GM19452 (cell line): ENCODE data around the gene CTNNA1.
"Not testable (repeated sequence)": the region's sequence is repeated elsewhere in the genome, so short reads cannot be mapped to it uniquely, and the experiment has no call there.

ENCODE experiments used
- ATAC-seq: cut with Tn5 transposase; IDR thresholded peaks from one replicate; pipeline ENCODE4 v1.9.1; 2021; ENCODE audit not compliant: unreplicated experiment

CTNNA1 gene

DNA sequence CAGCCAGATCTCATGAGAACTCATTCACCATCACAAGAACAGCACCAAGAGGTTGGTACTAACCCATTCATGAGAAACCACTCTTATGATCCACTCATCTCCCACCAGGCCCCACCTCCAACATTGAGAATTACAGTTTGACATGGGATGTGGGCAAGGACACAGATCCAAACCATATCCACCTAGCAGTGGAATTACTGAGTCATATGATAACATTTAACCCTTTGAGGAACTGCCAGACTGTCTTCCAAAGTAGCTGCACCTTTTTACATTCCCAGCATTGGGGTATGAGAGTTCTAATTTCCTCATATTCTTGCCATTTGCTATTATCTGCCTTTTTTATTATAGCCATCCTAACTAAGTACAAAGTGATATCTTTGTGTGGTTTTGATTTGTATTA is 51.9 kb downstream of the CTNNA1 start:
- no peak for ATAC-seq

DNA sequence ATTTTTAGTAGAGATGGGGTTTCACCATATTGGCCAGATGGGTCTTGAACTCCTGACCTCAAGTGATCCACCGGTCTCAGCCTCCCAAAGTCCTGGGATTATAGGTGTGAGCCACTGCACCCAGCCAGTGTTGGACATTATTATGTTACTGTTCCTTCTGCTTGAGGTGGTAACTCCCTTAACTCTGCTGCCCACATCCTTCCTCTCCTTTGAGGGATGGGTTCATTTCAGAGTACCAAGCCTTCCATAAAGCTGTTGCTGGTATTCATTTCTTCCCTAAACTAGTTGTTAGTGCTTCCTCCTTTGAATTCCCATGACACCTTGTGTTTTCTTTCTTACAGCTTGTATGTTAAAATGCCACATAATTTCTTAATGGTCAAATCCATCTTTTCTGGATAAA is 54.0 kb downstream of the CTNNA1 start:
- no peak for ATAC-seq

DNA sequence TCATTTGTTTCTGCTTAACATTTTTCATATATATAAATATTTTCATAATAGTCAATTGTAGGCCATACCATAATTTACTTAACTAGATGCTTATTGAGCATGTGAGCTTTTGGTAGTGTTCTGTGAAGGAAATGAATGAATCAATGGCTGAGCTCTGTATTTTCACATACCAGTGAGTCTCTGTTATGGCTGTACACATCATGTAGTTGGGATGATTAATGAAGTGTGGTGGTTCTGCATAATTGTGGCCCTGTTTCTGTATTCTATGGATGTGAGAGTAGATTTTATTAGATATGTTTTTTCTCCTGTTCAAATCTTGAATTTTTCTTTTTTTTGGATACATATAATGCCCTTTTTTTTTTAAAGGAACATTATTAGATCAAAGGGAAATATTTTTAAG is 56.2 kb downstream of the CTNNA1 start:
- ATAC-seq = no peak

DNA sequence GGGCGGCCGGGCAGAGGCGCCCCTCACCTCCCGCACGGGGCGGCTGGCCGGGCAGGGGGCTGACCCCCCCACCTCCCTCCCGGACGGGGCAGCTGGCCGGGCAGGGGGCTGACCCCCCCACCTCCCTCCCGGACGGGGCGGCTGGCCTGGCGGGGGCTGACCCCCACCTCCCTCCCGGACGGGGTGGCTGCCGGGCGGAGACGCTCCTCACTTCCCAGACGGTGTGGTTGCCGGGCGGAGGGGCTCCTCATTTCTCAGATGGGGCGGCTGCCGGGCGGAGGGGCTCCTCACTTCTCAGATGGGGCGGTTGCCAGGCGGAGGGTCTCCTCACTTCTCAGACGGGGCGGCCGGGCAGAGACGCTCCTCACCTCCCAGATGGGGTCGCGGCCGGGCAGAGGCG is 57.6 kb downstream of the CTNNA1 start:
- not testable (repeated sequence) for ATAC-seq

DNA sequence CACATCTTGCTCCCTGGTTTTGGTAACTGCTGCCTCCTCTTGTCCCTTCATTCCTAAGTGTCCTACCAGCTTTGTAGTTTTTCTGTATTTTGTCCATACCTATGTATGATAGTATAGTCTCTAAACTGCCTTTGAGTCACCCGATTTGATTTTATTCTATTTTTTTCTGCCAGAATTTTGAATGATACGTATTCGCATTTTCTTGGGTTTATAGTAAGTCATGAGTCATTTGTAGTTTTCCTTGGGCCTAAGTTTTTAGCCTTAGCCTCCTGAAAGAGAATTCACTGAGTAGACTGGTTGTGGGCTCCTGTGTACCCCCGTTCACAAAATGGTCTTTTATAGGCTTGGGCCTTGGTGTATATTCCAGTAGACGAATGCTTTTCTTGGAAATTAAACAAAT is 62.3 kb downstream of the CTNNA1 start:
- no peak for ATAC-seq

DNA sequence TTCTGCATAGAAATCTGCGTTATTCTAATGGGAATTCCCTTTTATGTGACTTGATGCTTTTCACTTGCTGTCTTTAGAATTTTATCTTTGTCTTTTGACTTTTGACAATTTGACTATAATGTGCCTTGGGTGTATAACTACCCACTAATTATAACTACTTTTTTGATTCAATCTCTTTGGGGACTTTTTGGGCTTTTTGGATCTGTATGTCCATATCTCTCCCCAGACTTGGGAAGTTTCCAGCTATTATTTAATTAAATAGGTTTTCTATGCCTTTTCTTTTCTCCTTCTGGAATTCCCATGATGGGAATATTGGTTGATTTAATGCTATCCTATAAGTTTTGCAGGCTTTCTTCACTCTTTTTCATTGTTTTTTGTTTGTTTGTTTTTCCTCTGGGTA is 64.0 kb downstream of the CTNNA1 start:
- ATAC-seq = no peak

DNA sequence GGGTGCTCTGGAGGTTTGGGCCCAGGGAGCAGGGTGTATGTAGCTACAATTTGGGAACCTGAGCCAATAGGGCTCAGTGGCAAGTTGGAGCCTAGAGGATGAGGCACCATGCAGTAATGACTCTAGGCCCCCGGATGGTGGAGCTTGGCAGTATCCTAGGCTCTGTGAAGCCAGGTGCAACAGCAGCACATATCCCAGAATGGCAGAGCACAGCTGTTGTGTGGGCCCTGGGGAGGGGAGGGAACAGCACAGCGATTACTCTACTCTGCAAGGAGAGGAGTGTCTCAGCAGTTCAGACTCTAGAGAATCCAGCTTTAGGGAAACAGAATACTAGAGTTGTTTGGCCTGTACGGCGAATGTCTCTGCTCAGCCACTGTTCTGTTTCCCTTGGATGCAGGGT is 65.9 kb downstream of the CTNNA1 start:
- ATAC-seq = no peak

DNA sequence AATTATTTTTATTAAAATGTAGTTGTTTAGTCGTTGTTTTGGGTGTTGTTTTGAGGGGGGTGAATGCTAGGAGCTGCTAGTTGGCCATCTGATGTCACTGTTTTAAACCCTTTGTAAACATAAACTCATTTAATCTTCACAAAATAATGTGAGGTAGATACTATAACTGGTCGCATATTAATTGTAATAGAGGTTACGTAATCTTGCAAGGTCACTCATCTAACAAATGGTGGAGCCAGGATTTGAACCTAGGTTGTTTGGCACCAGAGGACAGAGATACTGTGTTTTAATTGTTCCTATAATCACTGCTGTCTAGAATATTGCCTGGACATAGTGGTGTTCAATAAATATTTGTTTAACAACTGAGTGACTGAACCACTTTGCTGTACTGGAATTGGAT is 67.5 kb downstream of the CTNNA1 start:
- ATAC-seq = no peak

DNA sequence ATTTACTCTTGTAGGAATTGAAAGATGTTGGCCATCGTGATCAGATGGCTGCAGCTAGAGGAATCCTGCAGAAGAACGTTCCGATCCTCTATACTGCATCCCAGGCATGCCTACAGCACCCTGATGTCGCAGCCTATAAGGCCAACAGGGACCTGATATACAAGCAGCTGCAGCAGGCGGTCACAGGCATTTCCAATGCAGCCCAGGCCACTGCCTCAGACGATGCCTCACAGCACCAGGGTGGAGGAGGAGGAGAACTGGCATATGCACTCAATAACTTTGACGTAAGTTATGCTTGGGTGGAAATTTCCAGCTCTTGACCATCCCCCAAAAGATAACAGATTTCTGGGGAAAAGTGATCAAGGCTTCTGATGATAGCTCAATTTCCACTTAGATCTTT is 71.3 kb downstream of the CTNNA1 start:
- no peak for ATAC-seq

DNA sequence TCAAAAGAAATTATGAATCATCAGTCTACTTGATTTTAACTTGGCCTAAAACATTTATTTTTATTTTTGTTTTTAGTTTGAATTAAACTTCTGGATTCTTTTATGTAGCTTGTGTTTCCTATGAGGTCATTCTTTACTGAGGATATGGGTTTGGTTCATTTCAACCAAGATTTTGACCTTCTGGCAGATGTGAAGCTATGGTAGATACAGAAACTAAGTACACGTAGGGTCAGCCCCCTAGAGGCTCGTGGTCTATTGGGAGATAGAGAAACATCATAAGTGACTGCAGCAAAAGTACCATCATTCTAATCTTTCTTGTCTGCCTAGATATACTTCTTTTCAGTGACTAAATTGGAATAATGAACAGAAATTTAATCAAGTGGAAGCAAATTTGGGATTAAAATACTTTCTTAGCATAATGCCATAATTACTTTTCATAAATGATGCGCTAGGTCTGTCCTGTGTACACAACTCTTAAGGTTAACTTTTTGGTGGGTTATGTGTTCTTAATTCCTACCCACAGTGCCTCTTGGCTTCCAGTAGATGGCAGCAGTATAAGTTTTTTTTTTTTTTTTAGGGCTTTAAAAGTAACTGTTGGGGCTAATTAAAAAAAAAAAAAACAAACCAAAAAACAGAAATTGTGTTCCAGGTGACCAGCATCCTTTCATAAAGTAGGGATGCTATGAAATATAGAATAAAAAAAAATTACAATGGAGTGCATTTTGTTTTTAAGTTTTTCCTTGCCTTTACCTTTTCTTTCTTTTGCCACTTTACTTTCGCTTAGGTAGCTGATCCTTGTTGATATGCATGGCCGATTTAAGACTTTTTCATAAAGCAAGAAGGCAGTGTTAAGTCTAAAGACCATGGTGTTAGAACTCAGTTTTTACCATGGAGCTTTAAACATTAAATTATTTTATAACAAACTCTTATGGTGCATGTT is 72.0 kb downstream of the CTNNA1 start:
- ATAC-seq = no peak

DNA sequence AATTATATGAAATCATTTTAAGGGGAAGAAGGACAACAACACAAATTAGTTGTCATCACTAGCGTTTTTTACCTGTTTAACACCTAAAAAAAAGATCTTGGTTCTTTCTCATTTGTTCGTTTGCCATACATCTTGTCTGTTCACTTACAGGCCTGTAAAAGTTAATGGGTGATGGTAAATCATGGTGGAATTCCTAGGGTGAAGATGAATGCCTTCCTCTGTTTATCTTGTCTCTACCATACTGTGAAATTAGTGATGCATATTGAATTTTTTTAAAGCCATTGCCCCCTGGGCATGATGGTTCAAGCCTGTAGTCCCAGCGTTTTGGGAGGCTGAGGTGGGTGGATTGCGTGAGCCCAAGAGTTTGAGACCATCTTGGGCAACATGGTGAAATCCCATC is 75.3 kb downstream of the CTNNA1 start:
- ATAC-seq = no peak

DNA sequence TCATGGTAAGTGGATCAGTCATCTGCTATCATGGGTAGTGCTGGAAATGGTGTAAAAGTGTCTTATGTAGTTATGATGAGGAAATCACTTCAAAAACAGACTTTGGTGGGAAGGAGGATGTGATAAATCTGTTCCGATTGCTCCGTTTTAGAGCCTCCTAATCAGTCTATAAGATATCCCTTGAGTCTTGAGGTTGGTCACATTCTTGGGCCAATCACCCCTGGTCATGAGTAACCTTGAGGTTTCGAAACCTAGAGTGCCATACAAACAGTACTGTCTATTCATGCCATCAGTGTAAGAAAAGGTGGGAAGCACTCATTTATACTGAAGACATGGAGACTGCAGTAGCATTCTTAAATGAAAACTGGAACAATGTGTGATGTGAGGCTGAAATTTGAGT is 76.1 kb downstream of the CTNNA1 start:
- no peak for ATAC-seq

DNA sequence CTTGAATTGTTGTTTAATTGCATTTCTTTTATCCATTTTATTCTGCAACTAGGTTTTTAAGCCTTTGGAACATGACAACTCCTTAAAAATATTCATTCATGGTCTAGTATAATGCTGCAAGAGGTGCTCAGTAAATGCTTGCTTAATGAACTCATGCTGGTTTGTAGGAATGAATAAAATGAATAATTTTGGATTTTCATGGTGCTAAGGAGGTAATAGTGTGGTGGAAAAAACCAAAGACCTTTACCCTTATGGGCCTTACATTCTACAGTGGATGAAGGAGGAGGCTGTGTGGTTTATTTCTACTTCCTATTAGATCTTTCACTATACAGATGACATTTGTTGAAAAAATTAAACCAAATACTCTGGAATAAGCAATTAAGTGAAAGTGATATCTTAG is 78.5 kb downstream of the CTNNA1 start:
- ATAC-seq = no peak

DNA sequence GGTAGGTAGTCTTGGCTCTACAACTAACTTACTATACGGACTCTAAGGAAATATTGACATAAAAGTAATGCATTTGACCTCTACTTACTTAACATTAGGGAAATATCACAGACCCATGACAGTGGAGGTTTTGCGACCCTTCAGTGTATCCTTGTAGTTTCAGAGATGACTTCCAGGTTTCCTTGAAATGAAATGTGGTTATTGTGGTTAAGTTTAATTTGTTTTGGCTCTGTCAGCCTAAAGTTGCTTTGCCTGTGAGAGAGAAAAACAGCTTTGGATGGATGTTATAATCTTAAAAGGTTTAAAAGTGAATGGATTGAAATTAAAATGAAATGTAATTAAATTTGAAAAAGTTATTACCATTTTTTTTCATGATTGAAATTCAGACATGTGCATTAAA is 79.0 kb downstream of the CTNNA1 start:
- no peak for ATAC-seq

DNA sequence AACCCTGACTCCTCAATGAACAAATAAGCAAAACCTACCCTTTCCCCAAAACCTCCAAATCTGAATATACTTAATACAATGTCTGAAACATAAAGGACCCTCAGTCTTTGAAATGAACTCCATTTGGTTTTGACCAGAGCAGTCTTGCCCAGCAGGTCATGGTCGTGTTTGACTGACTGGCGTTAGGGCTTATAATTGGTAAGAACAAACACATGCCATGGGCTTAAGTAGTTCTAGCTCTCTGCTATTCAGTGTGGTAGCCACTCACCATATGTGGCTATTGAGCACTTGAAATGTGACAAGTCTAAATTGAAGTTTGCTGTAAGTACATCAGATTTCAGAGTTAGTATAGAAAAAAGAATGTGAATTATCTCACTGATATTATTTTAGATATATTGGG is 79.9 kb downstream of the CTNNA1 start:
- no peak for ATAC-seq

DNA sequence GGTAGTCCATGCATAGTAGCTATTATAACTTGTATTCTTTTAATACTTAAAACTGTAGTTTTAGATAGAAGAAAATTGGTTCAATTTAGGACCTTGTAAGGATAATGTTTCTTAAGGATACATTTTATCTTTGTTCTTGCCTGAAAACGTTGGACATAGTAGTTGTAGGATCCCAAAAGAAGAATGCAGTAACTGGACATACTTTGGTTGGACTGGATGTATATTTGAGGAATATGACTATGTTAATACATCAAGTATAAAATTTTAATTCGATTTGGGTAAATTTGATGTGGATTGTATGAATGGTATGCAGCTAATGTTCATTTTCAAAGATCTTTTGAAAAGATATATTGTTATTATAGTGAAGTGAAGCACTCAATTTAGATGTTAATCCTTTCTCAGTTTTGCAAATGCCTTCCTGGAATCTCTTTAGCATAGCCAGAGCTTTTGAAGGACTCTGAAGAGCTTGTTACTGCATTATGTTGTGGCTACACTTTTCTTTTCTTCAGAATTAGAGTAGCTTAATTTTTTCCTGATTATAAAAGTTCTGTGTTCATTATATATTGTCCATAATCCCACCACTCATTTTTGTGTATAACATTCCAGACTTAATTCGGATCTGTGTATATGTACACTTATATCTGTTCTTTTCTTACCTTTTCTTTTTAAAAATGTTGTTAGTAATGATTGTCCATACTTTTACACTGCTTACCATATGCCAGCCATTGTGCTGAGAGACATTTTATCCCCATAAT is 80.7 kb downstream of the CTNNA1 start:
- no peak for ATAC-seq

DNA sequence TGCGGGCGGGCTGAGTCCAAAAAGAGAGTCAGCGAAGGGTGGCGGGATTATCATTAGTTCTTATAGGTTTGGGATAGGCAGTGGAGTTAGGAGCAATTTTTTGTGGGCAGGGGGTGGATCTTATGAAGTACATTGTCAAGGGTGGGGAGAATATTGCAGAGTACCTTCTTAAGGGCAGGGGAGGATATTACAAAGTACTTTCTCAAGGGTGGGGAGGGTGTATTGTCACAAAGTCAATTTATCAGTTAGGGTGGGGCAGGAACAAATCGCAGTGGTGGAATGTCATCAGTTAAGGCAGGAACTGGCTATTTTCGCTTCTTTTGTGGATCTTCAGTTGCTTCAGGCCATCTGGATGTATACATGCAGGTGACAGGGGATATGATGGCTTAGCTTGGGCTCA is 81.6 kb downstream of the CTNNA1 start:
- not testable (repeated sequence) for ATAC-seq

DNA sequence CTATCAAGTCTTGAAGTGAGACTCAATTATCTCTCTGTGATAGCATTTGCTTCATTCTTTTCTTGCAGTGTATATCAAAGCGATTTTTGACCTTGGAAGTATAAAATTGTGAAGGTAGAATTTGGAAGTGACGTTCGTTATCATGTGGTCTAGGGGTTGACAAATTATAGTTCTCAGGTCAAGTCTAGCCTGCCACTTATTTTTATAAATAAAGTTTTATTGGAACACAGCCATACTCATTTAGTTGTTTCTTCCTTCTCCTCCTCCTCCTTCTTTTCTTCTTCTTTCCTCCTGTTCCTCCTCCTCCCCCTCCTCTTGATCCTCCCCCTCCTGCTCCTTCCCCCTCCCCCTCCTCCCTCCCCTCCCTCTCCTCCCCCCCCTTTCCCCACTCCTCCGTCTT is 83.9 kb downstream of the CTNNA1 start:
- ATAC-seq = no peak

DNA sequence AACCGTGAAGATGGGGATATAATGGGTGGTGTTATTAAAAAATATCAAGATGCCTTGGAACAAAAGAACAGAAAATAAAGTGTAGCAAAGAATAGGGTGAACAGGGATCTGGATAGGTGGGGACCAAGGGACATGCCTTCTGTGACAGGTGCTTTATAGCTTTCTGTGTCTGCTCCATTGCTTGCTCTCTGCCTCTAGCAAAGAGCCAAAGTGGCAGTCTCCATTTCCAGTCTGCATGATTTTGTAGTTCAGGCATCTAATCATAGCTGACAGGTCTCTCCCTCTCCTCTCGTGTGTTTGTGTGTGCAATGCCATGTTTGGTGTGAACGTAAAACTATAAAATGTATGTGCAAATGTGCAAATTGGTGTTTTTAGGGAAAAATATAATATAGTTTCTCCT is 86.9 kb downstream of the CTNNA1 start:
- no peak for ATAC-seq

DNA sequence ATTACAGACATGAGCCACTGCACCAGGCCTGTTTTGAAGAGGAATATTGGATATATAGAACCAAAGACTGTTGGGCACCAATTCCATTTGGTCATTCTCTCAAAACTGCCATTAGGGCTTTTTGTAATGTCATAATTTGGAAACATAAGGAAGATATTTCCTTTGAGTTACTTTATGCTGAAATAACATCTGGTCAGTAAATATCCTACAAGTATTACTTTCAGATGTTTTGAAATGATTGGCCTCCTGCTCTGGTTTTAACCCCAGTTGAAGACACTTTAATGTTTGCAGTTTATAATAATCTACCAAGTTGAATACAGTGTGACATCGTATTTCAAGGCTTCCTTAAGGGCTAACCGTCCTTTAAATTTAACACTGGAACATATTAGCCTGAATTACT is 88.3 kb downstream of the CTNNA1 start:
- no peak for ATAC-seq

DNA sequence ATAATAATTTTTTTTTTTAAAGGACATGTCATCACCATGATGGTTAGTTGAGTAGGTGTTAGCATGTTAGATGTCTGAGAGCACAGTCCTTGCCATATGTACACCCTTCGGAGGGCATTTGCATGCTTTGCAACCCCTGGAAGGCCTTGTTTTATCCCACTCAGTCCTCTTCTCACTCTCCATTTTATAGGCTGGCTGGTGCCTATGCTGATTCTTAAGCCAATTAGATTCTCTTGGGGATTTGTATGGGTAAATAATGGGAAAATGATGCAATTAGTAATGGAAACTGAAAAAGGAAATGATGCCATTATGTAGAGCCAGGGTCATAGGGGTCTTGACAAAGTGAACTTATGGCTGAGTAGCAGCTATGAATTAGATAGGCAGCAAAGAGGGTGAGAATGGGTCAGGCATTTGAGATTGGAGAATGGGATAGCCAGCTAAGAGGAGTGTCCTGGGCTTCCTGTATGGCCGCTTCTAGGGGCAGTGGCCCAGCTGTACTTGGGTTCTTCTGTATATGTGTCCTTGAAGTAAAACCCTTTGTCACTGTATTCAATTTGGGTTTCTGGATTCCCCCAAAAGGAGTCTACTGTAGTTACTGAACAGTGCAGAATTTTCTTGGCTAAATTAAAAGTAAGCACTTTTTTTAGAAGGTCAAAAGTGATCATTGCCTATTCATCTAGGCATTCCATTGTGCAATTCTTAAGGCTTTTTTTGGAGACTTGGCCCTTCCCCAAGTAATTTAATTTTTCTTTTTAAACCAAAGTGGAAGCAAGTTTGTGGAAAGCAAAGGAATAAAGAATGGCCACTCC is 90.3 kb downstream of the CTNNA1 start:
- ATAC-seq = no peak

DNA sequence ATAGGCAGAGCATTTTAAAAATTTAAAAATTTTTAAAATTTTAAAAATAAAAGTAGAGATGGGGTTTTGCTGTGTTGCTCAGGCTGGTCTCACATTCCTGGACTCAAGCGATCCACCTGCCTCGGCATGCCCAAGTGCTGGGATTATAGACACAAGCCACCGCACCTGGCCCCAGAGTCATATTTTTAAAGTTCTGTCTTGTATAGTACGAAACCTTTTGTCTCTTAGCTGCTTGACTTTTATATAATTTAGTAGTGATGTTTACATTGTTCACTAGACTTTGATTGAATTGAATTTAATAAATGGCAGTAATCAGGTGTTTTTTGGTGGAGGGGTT is 90.9 kb downstream of the CTNNA1 start:
- no peak for ATAC-seq
